Measurements from ENCODE around the gene NLRC5. TPM values are rescaled to one million over a fixed set of nuclear protein-coding genes. Genes with fewer than 3 reads are reported as not detected.
"Not testable (repeated sequence)": the region's sequence is repeated elsewhere in the genome, so short reads cannot be mapped to it uniquely, and the experiment has no call there.

NLRC5 gene
- total and polyA plus RNA-seq, 9 of the 15 experiments (the other 6 are each of a cell fraction or from before 2014, with no cell fraction given): 0.59 to 0.71 TPM; not detected in 7

DNA sequence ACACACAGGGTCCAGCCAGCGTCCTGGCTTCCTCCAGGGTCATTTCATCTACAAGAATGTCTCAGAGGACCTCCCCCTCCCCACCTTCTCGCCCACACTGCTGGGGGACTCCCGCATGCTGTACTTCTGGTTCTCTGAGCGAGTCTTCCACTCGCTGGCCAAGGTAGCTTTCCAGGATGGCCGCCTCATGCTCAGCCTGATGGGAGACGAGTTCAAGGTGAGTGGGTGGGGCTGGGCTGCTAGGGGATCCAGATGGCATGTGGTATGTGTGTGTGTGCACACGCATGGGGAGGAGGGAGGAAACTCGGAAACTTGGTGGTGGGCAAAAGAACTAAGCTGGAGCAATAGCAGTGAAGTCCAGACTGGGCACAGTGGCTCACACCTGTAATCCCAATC, 16.1 kb upstream of the NLRC5 start (continued):
- TF ChIP-seq, protein P1, sequence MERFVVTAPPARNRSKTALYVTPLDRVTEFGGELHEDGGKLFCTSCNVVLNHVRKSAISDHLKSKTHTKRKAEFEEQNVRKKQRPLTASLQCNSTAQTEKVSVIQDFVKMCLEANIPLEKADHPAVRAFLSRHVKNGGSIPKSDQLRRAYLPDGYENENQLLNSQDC (CRISPR knock-in tag; IDR thresholded peaks at IDR 0.05): no peak
- TF ChIP-seq, protein P2, sequence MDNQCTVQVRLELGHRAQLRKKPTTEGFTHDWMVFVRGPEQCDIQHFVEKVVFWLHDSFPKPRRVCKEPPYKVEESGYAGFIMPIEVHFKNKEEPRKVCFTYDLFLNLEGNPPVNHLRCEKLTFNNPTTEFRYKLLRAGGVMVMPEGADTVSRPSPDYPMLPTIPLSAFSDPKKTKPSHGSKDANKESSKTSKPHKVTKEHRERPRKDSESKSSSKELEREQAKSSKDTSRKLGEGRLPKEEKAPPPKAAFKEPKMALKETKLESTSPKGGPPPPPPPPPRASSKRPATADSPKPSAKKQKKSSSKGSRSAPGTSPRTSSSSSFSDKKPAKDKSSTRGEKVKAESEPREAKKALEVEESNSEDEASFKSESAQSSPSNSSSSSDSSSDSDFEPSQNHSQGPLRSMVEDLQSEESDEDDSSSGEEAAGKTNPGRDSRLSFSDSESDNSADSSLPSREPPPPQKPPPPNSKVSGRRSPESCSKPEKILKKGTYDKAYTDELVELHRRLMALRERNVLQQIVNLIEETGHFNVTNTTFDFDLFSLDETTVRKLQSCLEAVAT (IDR thresholded peaks at IDR 0.05): no peak
- no peak for TF ChIP-seq SMARCA4 (IDR thresholded peaks at IDR 0.05)

DNA sequence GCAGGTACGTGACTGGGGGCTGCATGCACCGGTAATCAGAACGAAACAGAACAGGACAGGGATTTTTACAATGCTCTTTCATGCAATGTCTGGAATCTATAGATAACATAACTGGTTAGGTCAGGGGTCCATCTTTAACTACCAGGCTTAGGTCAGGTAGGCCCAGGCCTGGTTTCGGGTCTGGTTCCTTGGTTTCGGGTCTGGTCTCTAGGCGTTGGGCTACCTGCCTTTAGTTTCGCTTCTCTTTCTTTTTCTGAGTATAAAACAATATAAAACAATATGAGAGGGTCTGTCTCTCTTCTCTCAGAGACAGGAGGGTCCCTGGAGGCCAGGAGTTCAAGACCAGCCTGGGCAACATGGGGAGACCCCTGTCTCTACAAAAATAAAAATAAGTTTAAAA, 15.5 kb upstream of the NLRC5 start:
- H3K36me3 ChIP-seq (ENCODE audit: control insufficient read depth, insufficient read depth, low read length); H3K4me1 ChIP-seq (replicated peaks in 1 of 2; ENCODE audit: control insufficient read depth in 2 of 2, insufficient read depth in 2 of 2, low read length in 2 of 2); H3K9me1 ChIP-seq (ENCODE audit: control insufficient read depth, insufficient read depth, low read length); H2AFZ ChIP-seq (ENCODE audit: low read depth, low read length); BruUV-seq (replicated peaks); H3K79me2 ChIP-seq (ENCODE audit: control insufficient read depth, insufficient read depth, low read length); in situ Hi-C loops (cut with MboI); H4K20me1 ChIP-seq (replicated peaks; ENCODE audit: control insufficient read depth, insufficient read depth, low read length); H3K9me3 ChIP-seq (replicated peaks; ENCODE audit: control insufficient read depth, insufficient read depth, low read depth, low read length); intact Hi-C loops (cut with micrococcal nuclease); DNase-seq (ENCODE audit: extremely low read depth in 1 of 4, low spot score in 3 of 4); H3K27ac ChIP-seq (ENCODE audit: extremely low read depth, low read depth, low read length); FAIRE-seq; ATAC-seq; H3K4me3 ChIP-seq; CTCF ChIA-PET (ENCODE audit: low intra/inter-chr PET ratio); H3K4me2 ChIP-seq (ENCODE audit: insufficient read depth, low read length); H3K9ac ChIP-seq (ENCODE audit: insufficient read depth in 1 of 2, low read depth in 2 of 2, low read length in 2 of 2): not testable (repeated sequence)
- H3K27me3 ChIP-seq (ENCODE audit: control insufficient read depth in 2 of 2, insufficient read depth in 2 of 2, low read length in 2 of 2): peaks cover 32 to 61% of the 10 kb centered on the region in 2 experiments; a peak in 4 of 5 replicates
- WGBS (ENCODE audit: insufficient coverage, low coverage, missing lambda C conversion rate): 0% methylated on average over 7 of the region's 7 CpGs
- TF ChIP-seq TAL1 (IDR thresholded peaks at IDR 0.05) (peak; percentile 40), TCF3 (CRISPR knock-in tag; IDR thresholded peaks at IDR 0.05) (peak; percentile 27; the same call in 1 of the 2 replicates), ARID1B (IDR thresholded peaks at IDR 0.05) (peak; percentile 16; the same call in 1 of the 2 replicates), CBFA2T2 (conservative IDR thresholded peaks at IDR 0.05) (peak; percentile 39; the same call in 1 of the 2 replicates)
- POLR2A ChIA-PET: interaction anchor here (1.1 kb wide), 1 partner anchor 33 kb away, joined by 3 read pairs; no protein-coding TSS in a partner anchor
